Head of caudate nucleus (tissue), 42 donors: Measurements from ENCODE around the gene PAFAH1B2.
A peak's percentile ranks its signal among the peaks of the same experiment; 100 is the strongest.
"Not testable (repeated sequence)": the region's sequence is repeated elsewhere in the genome, so short reads cannot be mapped to it uniquely, and the experiment has no call there.

Experiments used
- DNase-seq, 42 donors: peaks; one replicate each; pipeline versions ENCODE4 v3.0.0 to v3.0.0-alpha.2; 2020 to 2021; ENCODE audit warnings: mixed read lengths in 7 of 42
- intact Hi-C: fragments of 100-400 bp; cut with DNase I; formaldehyde crosslinking; loops from one replicate; pipeline ENCODE4 v1.15.0; 2022

Gene PAFAH1B2

GRCh38 chr11:117181586-117182550 lies 37.8 kb downstream of the PAFAH1B2 start:
- peak in 10 of 42 donors; percentile 2 to 26 (median 13) for DNase-seq
- intact Hi-C loops, result loop anchor here (2.0 kb wide), 1 partner anchor 45 kb away; no protein-coding TSS in a partner anchor

DNA sequence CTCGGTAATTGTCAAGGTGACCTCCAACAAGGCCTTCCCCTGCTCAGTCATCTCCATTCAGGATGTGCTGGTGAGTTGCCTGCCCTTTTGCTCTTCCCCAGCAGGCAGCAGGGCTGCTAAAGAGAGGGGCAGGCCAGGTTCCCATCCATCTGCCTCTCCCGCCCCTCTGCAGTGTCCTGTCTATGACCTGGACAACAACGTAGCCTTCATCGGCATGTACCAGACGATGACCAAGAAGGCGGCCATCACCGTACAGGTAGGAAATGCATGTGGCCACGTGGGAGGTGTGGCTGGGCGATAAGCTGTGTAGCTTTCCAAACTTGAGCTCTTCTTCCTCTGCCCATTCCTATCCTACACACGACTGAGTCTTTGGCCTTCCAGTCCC lies 38.5 kb downstream of the PAFAH1B2 start:
- DNase-seq, result peak in 8 of 42 donors; percentile 0 to 22 (median 7)
- intact Hi-C loops, result no loop called here

DNA sequence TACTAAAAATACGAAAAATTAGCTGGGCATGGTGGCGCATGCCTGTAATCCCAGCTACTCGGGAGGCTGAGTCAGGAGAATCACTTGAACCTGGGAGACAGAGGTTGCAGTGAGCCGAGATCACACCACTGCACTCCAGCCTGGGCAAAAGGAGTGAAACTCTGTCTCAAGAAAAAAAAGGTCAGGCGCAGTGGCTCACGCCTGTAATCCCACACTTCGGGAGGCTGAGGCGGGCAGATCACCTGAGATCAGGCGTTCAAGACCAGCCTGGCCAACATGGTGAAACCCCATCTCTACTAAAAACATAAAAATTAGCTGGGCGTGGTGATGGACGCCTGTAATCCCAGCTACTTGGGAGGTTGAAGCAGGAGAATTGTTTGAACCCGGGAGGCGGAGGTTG lies 39.1 kb downstream of the PAFAH1B2 start:
- peak in 9 of 42 donors; percentile 1 to 27 (median 2) for DNase-seq
- intact Hi-C loops, result not testable (repeated sequence)

DNA sequence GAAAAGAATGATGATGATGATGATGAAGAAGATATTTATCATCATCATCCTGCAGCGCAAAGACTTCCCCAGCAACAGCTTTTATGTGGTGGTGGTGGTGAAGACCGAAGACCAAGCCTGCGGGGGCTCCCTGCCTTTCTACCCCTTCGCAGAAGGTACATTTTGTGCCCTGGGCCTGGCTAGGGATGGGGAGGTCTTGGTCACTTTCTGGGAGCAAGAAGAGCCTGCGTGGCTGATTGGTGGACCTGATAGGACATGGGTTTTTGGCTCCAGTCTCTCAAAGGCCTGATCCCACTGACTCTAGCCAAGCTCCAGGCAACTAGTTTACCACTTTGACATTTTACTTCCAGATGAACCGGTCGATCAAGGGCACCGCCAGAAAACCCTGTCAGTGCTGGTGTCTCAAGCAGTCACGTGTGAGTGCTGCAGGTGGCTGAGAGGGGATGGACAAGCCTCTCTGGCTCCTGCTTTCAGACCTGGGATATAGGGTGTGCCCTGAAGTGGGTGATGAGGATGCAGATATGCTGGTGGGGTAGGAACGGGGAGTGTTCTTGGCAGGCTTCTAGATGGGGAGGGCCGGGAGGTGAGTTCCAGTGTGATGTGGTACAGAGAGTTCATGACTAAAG lies 39.8 kb downstream of the PAFAH1B2 start:
- intact Hi-C loops, result no loop called here
- DNase-seq, result peak in 12 of 42 donors; percentile 1 to 23 (median 8)

DNA sequence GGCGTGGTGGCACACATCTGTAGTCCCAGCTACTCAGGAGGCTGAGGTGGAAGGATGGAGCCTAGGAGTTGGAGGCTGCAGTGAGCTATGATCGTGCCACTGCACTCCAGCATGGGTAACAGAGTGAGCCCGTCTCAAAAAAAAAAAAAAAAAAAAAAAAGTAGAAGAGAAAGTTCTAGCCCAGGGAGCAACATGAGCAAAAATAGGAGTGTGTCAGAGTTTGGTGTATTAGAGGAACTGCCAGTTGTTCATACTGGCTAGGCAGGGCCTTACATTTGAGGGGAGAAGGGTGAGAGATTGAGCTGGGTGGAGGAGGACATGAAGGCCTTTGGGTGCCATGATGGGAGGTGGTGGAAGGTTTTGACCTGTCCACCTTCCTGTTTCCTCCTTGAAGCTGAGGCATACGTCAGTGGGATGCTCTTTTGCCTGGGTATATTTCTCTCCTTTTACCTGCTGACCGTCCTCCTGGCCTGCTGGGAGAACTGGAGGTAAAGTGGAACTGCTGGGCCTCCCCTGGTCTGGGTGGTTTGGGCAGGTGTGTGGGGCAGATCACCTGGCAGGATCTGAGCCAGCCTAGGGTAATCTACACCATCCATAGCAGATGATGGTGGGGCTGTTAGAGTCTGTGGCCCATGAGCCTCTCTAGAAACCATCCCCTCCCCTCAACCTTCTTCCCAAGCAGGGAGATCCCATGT lies 41.8 kb downstream of the PAFAH1B2 start:
- intact Hi-C loops, result no loop called here
- peak in 10 of 42 donors; percentile 1 to 38 (median 8) for DNase-seq

DNA sequence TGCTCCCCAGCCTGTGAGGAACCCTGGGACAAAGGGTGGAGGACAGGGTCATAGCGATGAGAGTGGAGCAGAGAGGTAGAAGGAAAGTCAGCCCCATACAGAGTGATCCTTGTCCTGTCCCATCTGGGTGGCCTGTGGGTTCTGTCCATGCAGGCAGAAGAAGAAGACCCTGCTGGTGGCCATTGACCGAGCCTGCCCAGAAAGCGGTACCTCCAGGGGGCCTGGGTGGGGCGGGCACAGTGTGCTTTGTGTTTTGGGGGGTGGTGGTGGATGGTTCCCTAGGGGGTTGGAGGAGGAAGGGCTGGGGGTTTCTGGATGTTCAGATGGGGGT lies 42.3 kb downstream of the PAFAH1B2 start:
- peak in 2 of 42 donors; percentile 2 to 7 for DNase-seq
- intact Hi-C loops, result no loop called here

- intact Hi-C loops, result no loop called here
- peak in 5 of 42 donors; percentile 2 to 13 (median 7) for DNase-seq
Measured at GRCh38 chr11:117187007-117187406, 42.9 kb downstream of the PAFAH1B2 start.

DNA sequence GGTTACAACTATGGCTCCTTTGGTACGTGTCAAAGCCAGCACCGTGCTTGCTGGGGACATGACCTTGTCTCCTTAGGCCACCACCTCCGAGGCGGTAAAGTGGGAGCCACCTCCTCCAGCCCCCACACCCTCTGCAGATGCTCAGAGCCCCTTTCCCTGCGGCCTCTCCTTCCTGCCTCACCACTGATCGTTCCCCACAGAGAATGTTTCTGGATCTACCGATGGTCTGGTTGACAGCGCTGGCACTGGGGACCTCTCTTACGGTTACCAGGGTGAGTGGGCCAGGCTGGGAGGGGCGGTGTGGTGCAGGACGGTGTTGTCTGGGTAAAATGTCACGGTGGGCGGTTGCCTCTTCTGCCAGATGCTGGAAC lies 43.3 kb downstream of the PAFAH1B2 start:
- intact Hi-C loops, result no loop called here
- peak in 9 of 42 donors; percentile 6 to 30 (median 12) for DNase-seq

GRCh38 chr11:117187799-117188481 lies 43.9 kb downstream of the PAFAH1B2 start:
- intact Hi-C loops, result no loop called here
- DNase-seq, result peak in 8 of 42 donors; percentile 3 to 30 (median 6)

- intact Hi-C loops, result no loop called here
- DNase-seq, result peak in 8 of 42 donors; percentile 1 to 36 (median 14)
Measured at GRCh38 chr11:117188620-117189081, 44.6 kb downstream of the PAFAH1B2 start.

DNA sequence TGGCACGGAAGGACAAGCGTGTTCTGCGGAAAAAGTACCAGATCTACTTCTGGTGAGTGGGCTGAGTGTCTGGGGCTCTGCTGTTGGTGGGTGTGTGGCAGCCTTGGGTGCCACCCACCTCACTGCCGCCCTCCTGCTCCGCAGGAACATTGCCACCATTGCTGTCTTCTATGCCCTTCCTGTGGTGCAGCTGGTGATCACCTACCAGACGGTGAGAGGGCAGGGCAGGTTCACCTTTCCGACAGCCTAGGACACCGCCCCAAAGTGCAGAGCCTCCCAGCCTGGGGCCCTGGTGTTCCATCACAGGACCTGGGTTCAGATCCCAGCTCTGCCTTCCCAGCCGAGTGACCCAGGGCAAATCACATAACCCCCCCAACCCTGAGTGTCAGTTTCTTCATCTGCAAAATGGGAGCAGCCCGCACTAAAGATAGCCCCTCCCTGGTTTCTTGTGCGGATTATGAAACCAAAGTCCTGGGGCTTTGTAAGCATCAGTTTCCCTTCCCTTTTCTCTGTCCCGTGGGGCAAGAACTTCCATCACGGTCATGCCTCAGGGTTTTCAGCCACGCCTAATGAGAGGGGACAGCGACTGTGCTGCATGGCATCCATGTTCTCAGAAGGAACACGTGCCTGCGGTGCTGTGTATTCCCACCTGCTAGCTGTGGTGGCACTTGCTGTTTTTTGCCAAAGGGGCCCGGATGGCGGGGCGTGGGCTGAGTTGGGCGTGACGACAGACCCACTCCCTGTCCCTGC lies 45.3 kb downstream of the PAFAH1B2 start:
- intact Hi-C loops, result no loop called here
- DNase-seq, result peak in 8 of 42 donors; percentile 11 to 39 (median 27)

DNA sequence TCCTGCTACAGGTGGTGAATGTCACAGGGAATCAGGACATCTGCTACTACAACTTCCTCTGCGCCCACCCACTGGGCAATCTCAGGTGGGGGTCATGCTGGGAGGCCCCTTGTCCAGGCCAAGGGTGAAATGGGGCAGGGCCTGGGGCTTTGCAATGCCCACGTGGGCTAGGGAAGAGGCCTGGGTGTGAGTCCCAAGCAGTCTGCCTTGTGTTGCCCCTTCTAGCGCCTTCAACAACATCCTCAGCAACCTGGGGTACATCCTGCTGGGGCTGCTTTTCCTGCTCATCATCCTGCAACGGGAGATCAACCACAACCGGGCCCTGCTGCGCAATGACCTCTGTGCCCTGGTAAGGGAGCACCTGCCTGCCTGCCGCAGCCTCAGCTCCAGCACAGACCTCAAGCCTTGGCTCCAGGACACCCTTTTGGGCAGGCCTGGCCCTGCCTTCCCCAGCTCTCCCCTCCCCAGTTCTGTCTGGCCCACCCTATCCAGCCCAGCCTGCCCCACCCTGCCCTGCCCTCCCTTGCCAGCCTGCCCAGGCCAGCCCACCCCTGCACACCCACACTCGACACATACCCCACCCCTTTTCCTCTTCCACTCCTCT lies 46.0 kb downstream of the PAFAH1B2 start:
- peak in 6 of 42 donors; percentile 2 to 22 (median 12) for DNase-seq
- intact Hi-C loops, result no loop called here

- intact Hi-C loops, result no loop called here
- peak in 1 of 42 donors; percentile 4 for DNase-seq
Measured at GRCh38 chr11:117191680-117192400, 47.8 kb downstream of the PAFAH1B2 start.

GRCh38 chr11:117192401-117192875 lies 48.4 kb downstream of the PAFAH1B2 start:
- intact Hi-C loops, result no loop called here
- no peak for DNase-seq

DNA sequence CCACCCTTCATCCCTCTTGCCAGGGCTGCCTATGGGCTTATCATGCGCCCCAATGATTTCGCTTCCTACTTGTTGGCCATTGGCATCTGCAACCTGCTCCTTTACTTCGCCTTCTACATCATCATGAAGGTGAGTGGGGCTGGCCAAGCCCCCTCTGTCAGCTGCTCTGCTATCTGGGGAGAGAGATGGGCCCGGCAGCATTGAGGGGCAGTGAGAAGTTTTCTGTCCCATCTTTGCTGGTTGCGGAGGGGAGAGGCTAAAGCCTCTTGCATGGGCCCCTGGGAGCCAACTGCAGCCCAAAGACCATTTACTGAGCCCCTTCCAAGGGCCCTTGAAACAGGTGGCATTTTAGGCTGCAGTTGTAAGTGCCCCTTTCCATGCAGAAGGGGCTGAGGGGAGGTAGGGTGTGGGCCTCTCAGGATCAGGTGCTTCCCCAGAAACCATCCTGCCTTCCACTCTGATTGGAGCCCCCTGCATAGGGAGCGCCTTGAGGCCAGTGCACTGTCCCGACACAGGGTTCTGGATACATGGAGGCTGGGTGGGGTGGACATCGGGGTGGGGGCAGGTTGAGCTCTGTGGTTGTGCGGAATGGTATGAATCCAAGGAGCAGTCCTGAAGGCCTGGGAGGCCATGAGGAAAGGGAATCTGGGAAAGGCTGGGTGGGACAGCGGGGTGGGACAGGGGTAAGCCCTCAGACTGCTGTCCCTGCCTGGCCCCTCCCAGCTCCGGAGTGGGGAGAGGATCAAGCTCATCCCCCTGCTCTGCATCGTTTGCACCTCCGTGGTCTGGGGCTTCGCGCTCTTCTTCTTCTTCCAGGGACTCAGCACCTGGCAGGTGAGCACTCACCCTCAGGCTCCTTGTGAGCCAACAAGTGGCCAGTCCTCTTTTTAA lies 49.3 kb downstream of the PAFAH1B2 start:
- intact Hi-C loops, result no loop called here
- DNase-seq, result no peak

GRCh38 chr11:117194267-117194666 lies 50.2 kb downstream of the PAFAH1B2 start:
- no peak for DNase-seq
- intact Hi-C loops, result no loop called here
